Activated naive CD8-positive, alpha-beta T cell treated with anti-CD3 and anti-CD28 coated beads, Interleukin-2, amount 50 U/mL, for 24 hours (primary cell): ENCODE data around the gene MED15.
A peak's percentile ranks its signal among the peaks of the same experiment; 100 is the strongest.

Source experiments
- ATAC-seq: fragments of 150-1000 bp; cut with Tn5 transposase; one replicate; pipeline ENCODE4 v1.10.0; 2021
- DNase-seq: peaks from one replicate; pipeline ENCODE4 v3.0.0; 2021
- H3K27ac Mint-ChIP-seq: one replicate; pipeline ENCODE4 v1.8.0; 2021; ENCODE audit warnings: mild to moderate bottlenecking, mixed read lengths
- H3K27me3 Mint-ChIP-seq: one replicate; pipeline ENCODE4 v1.8.0; 2021; ENCODE audit warnings: mixed read lengths
- H3K36me3 Mint-ChIP-seq: one replicate; pipeline ENCODE4 v1.8.0; 2021; ENCODE audit warnings: low read depth, mixed read lengths
- H3K4me1 Mint-ChIP-seq: one replicate; pipeline ENCODE4 v1.8.0; 2021; ENCODE audit warnings: mixed read lengths
- H3K4me3 Mint-ChIP-seq: one replicate; pipeline ENCODE4 v1.8.0; 2021; ENCODE audit warnings: mild to moderate bottlenecking, moderate library complexity, mixed read lengths
- H3K9me3 Mint-ChIP-seq: one replicate; pipeline ENCODE4 v1.8.0; 2021; ENCODE audit warnings: mixed read lengths

MED15 gene

GRCh38 chr22:20579273-20580120 is 72.1 kb downstream of the MED15 start:
- Mint-ChIP-seq H3K9me3 (no peaks in the 10 kb centered on the region), H3K36me3 (peaks cover 36% of the 10 kb centered on the region), H3K4me3 (no peak overlapping the region), H3K27ac (peak overlapping the region; percentile 64), H3K27me3 (no peaks in the 10 kb centered on the region), H3K4me1 (peaks cover 9% of the 10 kb centered on the region)
- ATAC-seq (no peak), DNase-seq (no peak)

- Mint-ChIP-seq H3K27ac (peak overlapping the region; percentile 64), H3K4me1 (peaks cover 9% of the 10 kb centered on the region), H3K4me3 (no peak overlapping the region), H3K27me3 (no peaks in the 10 kb centered on the region), H3K36me3 (peaks cover 29% of the 10 kb centered on the region), H3K9me3 (no peaks in the 10 kb centered on the region)
- no peak for ATAC-seq
- no peak for DNase-seq
Observed at GRCh38 chr22:20580179-20580578, 72.8 kb downstream of the MED15 start.

- Mint-ChIP-seq H3K27ac (no peak overlapping the region), H3K9me3 (no peaks in the 10 kb centered on the region)
Observed at GRCh38 chr22:20580611-20581502, 73.4 kb downstream of the MED15 start.

DNA sequence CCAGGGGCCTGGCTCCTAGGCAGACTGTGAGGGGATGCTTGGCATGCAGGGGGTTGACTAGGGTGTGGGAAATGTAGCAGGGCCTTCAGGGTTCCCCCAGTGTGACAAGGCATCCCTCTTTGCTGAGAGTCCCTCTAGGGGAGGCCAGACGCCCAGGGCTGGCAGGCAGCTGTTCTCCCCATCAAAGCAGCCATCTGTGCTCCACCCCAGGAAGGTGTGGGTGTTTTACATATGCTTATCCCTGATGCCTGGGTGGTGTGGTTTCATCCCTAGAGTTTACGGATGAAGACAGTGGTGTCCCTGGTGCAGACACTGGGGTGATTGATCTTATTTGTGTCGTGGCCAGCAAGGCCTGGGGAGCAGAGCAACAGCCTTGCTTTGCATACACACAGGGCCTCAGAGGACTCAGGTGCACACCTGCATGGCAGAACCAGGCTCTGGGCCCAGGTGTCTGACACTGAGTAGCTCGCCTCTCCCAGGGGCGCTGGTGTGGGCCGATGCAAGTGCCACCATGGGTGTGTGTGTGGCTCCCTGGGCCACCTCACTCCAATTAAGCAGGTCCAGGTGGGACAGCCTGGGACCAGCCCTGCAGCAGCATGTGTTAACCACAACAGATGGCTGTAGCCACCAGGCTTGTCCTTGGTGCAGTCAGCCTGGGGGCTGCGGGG is 74.2 kb downstream of the MED15 start:
- no peaks in the 10 kb centered on the region for H3K27me3 Mint-ChIP-seq
- H3K27ac Mint-ChIP-seq = no peak overlapping the region
- ATAC-seq = no peak
- H3K36me3 Mint-ChIP-seq = peaks cover 23% of the 10 kb centered on the region
- no peak for DNase-seq
- peaks cover 9% of the 10 kb centered on the region for H3K4me1 Mint-ChIP-seq
- H3K4me3 Mint-ChIP-seq = no peak overlapping the region
- no peaks in the 10 kb centered on the region for H3K9me3 Mint-ChIP-seq

More at GRCh38 chr22:20580611-20581502, 73.4 kb downstream of the MED15 start:
- ATAC-seq (no peak), DNase-seq (no peak)
- Mint-ChIP-seq H3K4me3 (no peak overlapping the region), H3K4me1 (peaks cover 9% of the 10 kb centered on the region), H3K27me3 (no peaks in the 10 kb centered on the region), H3K36me3 (peaks cover 25% of the 10 kb centered on the region)

DNA sequence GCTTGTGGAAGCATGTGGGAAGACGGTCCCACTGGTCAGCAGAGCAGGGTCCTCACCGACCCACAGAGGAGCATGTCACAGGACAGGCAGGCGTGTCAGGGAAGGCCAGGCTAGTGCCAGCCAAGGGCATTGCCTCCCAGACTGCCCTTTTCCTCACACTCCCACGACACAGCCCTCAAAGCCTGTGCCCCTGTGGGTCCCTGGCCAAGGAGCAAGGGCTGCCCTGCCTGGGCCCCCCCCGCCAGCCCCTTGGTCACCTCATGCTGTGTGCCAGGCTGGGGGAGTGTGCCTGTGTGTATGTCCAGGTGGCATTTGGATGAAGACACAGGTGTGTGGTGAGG is 74.7 kb downstream of the MED15 start:
- Mint-ChIP-seq H3K27me3 (no peaks in the 10 kb centered on the region), H3K27ac (no peak overlapping the region), H3K4me3 (no peak overlapping the region), H3K9me3 (no peaks in the 10 kb centered on the region), H3K36me3 (peaks cover 23% of the 10 kb centered on the region), H3K4me1 (peaks cover 9% of the 10 kb centered on the region)
- ATAC-seq (no peak), DNase-seq (no peak)

- H3K27ac Mint-ChIP-seq = no peak overlapping the region
- H3K4me3 Mint-ChIP-seq = no peak overlapping the region
- ATAC-seq (no peak), DNase-seq (no peak)
- peaks cover 19% of the 10 kb centered on the region for H3K36me3 Mint-ChIP-seq
- H3K4me1 Mint-ChIP-seq = peaks cover 6% of the 10 kb centered on the region
- no peaks in the 10 kb centered on the region for H3K9me3 Mint-ChIP-seq
- no peaks in the 10 kb centered on the region for H3K27me3 Mint-ChIP-seq
Observed at GRCh38 chr22:20582520-20583361, 75.3 kb downstream of the MED15 start.

DNA sequence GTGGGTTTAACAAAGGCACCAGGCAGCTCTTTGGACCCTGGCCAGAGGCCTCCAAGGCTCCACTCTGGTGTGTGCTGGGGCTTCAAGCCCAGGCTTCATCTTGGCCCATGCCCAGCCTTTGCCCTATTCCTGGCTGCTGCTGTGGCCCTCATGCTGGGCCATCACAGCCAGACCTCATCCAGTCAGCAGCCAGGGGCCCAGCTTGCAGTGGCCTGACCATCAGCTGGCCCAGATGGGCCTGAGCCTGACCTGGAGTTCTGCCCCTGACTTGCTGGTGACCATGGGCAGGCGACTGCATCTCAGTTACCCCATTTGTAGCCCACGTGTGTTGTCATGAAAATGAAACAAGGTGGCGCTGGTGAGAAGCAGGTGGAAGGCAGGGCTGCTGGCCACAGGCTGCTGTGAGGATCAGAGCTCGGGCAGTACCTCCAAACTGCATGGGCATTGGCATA is 76.1 kb downstream of the MED15 start:
- no peak for ATAC-seq
- H3K36me3 Mint-ChIP-seq = peaks cover 15% of the 10 kb centered on the region
- H3K27ac Mint-ChIP-seq = no peak overlapping the region
- DNase-seq = no peak
- no peaks in the 10 kb centered on the region for H3K27me3 Mint-ChIP-seq
- H3K4me1 Mint-ChIP-seq = peaks cover 6% of the 10 kb centered on the region
- H3K9me3 Mint-ChIP-seq = no peaks in the 10 kb centered on the region
- no peak overlapping the region for H3K4me3 Mint-ChIP-seq

DNA sequence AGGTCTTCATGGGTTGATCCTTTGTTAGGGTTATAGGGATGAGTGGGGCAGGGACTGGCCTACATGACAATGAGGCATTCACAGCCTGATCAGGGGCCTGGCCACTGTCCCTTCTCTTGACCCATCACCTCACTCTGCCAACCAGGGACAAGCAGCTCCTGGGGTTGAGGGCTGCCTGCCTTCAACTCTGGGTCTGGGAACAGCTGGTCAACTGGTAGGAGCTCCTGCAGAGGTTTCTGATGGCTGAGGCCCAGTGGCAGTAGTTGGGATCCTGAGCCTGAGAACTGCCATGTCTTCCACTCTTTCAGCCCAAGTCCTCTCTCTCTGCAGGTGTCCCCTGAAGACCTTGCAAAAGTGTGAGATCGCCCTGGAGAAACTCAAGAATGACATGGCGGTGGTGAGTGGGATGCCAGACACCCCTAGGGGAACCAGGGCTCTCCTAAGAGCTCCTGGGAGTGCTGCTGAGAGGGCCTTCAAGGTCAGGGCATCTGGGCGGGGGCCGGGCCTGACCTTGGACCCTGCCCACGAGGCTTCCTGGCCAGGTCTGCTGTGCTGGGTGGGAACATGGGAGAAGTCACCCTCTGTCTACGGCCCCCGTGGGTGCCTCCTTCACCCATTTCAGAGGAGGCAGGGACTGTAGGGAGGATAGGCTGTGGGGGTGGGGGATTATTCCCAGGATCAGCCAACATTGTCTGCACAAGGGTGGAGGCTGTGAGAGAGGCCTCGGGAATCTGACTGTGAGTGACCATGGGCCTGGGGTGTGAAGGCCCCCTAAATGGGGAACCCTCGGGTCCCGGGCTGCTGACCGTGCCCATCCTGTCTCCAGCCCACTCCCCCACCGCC is 76.8 kb downstream of the MED15 start:
- Mint-ChIP-seq H3K4me1 (peaks cover 6% of the 10 kb centered on the region), H3K27ac (no peak overlapping the region)

DNA sequence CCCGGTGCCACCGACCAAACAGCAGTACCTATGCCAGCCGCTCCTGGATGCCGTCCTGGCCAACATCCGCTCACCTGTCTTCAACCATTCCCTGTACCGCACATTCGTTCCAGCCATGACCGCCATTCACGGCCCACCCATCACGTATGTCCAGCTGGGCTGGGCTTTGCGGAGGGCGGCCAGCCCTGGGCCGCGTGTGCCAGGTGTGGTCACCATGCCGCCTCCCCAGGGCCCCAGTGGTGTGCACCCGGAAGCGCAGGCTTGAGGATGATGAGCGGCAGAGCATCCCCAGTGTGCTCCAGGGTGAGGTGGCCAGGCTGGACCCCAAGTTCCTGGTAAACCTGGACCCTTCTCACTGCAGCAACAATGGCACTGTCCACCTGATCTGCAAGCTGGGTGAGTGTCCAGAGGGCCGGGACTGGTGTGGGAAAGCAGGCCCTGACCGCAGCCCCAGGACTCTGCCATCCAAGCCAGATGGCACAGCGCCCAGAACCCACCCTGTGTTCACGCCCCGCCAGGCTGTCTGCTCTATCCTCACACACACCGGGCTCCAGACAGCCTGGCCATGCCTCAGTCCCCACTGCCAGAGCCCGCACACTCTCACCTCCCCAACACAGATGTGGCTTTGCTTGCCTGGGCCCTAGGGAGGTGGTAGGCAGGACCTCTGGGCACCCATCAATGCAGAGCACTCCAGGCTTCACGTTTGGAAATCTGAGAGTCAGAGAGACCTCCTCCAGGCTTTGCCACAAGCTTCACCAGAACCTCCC is 77.6 kb downstream of the MED15 start:
- no peak overlapping the region for H3K4me3 Mint-ChIP-seq
- ATAC-seq (no peak), DNase-seq (no peak)
- H3K4me1 Mint-ChIP-seq = peaks cover 4% of the 10 kb centered on the region
- H3K27me3 Mint-ChIP-seq = no peaks in the 10 kb centered on the region
- H3K27ac Mint-ChIP-seq = no peak overlapping the region
- H3K9me3 Mint-ChIP-seq = no peaks in the 10 kb centered on the region
- H3K36me3 Mint-ChIP-seq = peaks cover 10% of the 10 kb centered on the region

More for the DNA sequence above, 76.8 kb downstream of the MED15 start:
- Mint-ChIP-seq H3K36me3 (peaks cover 11% of the 10 kb centered on the region), H3K9me3 (no peaks in the 10 kb centered on the region), H3K4me3 (no peak overlapping the region), H3K27me3 (no peaks in the 10 kb centered on the region)
- DNase-seq (no peak), ATAC-seq (no peak)

- DNase-seq = no peak
- Mint-ChIP-seq H3K27me3 (no peaks in the 10 kb centered on the region), H3K36me3 (peaks cover 5% of the 10 kb centered on the region), H3K4me3 (no peak overlapping the region), H3K9me3 (no peaks in the 10 kb centered on the region), H3K4me1 (no peaks in the 10 kb centered on the region), H3K27ac (no peak overlapping the region)
- ATAC-seq = no peak
Observed at GRCh38 chr22:20585639-20586402, 78.4 kb downstream of the MED15 start.

GRCh38 chr22:20586403-20586745 is 79.0 kb downstream of the MED15 start:
- ATAC-seq (no peak), DNase-seq (no peak)
- peaks cover 5% of the 10 kb centered on the region for H3K36me3 Mint-ChIP-seq
- no peak overlapping the region for H3K27ac Mint-ChIP-seq
- H3K9me3 Mint-ChIP-seq = no peaks in the 10 kb centered on the region
- no peaks in the 10 kb centered on the region for H3K4me1 Mint-ChIP-seq
- H3K4me3 Mint-ChIP-seq = no peak overlapping the region
- no peaks in the 10 kb centered on the region for H3K27me3 Mint-ChIP-seq

DNA sequence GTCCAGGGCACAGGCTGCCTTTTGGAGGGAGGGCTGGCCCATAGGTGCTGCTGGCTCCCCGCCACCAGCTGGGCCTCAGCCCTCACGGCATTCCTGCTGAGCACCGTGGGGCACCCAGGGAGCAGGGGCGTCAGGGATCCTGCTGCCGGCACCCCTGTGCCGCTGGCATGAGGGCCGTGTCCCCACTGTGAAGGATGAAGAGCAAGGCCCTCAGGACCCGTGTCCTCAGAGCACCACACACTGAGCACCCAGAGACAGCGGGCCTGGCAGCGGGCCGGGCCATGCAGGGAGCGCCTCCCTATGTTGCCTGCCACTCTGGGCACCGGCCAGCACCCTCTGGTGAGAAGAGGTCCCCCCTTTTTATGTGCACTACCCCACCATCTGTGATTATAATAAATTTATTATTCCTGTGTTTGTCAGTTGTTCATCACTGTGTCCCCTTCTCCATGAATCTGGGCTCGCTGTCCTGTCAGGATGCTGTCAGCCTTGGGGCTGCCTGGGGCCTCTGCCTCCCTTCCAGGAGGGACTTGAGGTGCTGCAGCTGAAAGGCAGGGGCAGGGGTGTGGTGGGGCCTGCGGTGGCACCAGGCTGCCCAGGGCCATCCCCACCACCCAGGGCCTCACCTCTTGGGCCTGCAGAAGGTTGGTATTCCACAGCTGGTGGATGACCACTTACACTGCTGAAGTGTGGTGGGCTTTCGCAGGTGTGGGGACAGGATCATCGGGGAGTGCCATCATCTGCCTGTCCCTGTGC is 80.0 kb downstream of the MED15 start:
- ATAC-seq (no peak), DNase-seq (no peak)
- no peak overlapping the region for H3K27ac Mint-ChIP-seq
- no peak overlapping the region for H3K4me3 Mint-ChIP-seq
- H3K4me1 Mint-ChIP-seq = no peaks in the 10 kb centered on the region
- no peaks in the 10 kb centered on the region for H3K27me3 Mint-ChIP-seq
- no peaks in the 10 kb centered on the region for H3K9me3 Mint-ChIP-seq
- peaks cover 5% of the 10 kb centered on the region for H3K36me3 Mint-ChIP-seq
